GM21529 (cell line): ENCODE data around the gene CKS2.

Experiments used
- ATAC-seq: cut with Tn5 transposase; IDR thresholded peaks from one replicate; pipeline ENCODE4 v1.9.1; 2021; ENCODE audit not compliant: unreplicated experiment

CKS2 gene

DNA sequence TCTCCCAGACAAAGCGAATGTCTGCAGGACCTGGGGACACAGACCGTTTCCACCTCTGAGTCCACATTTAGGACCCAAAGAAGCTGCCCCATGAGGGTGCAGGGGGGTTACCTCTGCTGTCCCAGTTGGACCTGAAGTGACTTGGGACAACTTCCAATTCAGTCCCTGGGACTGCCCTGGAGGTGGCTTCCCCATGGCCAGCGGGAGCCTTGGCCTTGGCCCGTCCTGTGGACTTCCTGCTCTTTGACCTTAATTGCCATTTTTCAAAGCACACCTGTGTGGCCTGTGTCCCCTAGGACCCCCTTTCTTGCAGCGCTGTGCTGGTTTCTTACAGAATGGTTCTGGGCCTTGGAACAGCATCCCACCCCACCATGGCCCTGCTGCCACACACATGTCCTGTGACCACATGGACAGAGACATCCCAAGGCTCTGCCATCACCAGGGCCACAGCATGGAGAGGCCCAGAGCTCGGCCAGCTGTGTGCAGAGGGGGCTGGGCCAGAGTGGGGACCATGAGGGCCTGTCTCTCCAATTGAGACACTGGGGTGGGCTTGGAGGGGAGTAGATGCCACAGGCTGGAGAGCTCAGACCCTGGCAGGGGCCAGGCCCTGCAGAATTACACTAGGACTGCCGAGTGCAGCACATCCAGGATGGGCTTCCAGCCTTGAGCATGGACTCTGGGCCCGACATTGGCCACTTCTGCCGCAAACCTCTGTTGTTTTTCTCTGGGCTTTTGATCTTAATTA lies 53.1 kb downstream of the CKS2 start:
- no peak for ATAC-seq

GRCh38 chr9:89364666-89365531 lies 53.9 kb downstream of the CKS2 start:
- no peak for ATAC-seq

DNA sequence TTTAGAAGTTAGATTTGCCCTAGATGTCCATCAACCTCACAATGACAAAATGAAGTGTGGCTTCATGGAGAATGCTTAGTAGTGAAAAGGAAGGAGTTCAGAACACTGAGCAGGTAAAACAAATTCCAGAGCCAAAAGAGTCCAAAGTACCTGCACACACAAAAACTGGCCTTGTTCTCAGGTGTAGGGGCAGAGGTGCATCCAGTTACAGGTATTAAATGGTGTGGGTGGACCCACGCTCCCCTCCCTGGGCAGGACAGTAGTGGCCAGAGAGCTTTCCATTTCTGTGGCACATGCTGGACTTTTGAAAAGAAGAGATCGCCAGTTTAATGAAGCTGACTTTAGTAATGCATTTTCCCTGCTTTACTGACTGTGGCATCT lies 54.5 kb downstream of the CKS2 start:
- ATAC-seq, result no peak
